ENCODE results near the gene PDCD2L.
"Not testable (repeated sequence)": the region's sequence is repeated elsewhere in the genome, so short reads cannot be mapped to it uniquely, and the experiment has no call there.

PDCD2L gene

GRCh38 chr19:34426096-34426661 is 22.0 kb downstream of the PDCD2L start:
- DNase-seq: no peak

- peak in 1 of 2 experiments; percentile 44 for DNase-seq
Observed at GRCh38 chr19:34428549-34429285, 24.5 kb downstream of the PDCD2L start.

GRCh38 chr19:34429553-34429952 is 25.4 kb downstream of the PDCD2L start:
- no peak for DNase-seq

- peak; percentile 9 to 30 for DNase-seq
Observed at GRCh38 chr19:34430738-34431625, 26.8 kb downstream of the PDCD2L start.

- no peak for DNase-seq
Observed at GRCh38 chr19:34431681-34432402, 27.6 kb downstream of the PDCD2L start.

GRCh38 chr19:34432797-34433196 is 28.6 kb downstream of the PDCD2L start:
- no peak for DNase-seq

GRCh38 chr19:34436716-34437115 is 32.5 kb downstream of the PDCD2L start:
- DNase-seq: no peak

GRCh38 chr19:34448191-34448590 is 44.0 kb downstream of the PDCD2L start:
- DNase-seq: no peak

- no peak for DNase-seq
Observed at GRCh38 chr19:34452723-34453122, 48.5 kb downstream of the PDCD2L start.

- no peak for DNase-seq
Observed at GRCh38 chr19:34454091-34454490, 49.9 kb downstream of the PDCD2L start.

GRCh38 chr19:34454685-34455084 is 50.5 kb downstream of the PDCD2L start:
- no peak for DNase-seq

- not testable (repeated sequence) for DNase-seq
Observed at GRCh38 chr19:34455783-34456480, 51.7 kb downstream of the PDCD2L start.

- no peak for DNase-seq
Observed at GRCh38 chr19:34457446-34457845, 53.2 kb downstream of the PDCD2L start.

- no peak for DNase-seq
Observed at GRCh38 chr19:34458677-34459076, 54.5 kb downstream of the PDCD2L start.

GRCh38 chr19:34459614-34460013 is 55.4 kb downstream of the PDCD2L start:
- no peak for DNase-seq

- no peak for DNase-seq
Observed at GRCh38 chr19:34461375-34462100, 57.3 kb downstream of the PDCD2L start.

GRCh38 chr19:34464785-34465184 is 60.6 kb downstream of the PDCD2L start:
- DNase-seq: not testable (repeated sequence)

GRCh38 chr19:34468409-34468808 is 64.2 kb downstream of the PDCD2L start:
- no peak for DNase-seq

- DNase-seq: not testable (repeated sequence)
Observed at GRCh38 chr19:34469026-34469425, 64.8 kb downstream of the PDCD2L start.

GRCh38 chr19:34471906-34472700 is 67.9 kb downstream of the PDCD2L start:
- DNase-seq: no peak
